HG03521 (cell line): Measurements from ENCODE around the gene NEMF.
"Not testable (repeated sequence)": the region's sequence is repeated elsewhere in the genome, so short reads cannot be mapped to it uniquely, and the experiment has no call there.

Source experiments
- ATAC-seq: cut with Tn5 transposase; IDR thresholded peaks from one replicate; pipeline ENCODE4 v1.9.1; 2021; ENCODE audit warnings: mild to moderate bottlenecking, moderate library complexity; ENCODE audit not compliant: unreplicated experiment

NEMF gene

GRCh38 chr14:49761839-49762551 lies 90.6 kb downstream of the NEMF start:
- ATAC-seq: no peak

DNA sequence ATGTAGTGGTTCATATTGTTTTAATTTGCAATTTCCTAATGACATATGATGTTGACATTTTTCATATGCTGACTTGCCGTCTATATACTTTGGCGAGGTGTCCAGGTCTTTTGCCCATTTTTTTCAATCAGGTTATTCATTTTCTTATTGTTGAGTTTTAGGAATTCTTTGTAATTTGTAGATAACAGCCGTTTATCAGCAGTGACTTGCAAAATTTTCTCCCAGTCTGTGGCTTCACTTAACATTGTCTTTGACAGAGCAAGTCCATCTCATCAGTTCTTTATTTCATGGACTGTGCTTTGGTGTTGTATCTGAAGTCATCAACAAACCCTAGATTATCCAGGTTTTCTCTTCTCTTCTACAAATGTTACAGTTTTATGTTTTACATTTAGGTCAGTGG lies 97.2 kb downstream of the NEMF start:
- no peak for ATAC-seq

GRCh38 chr14:49754570-49755097 lies 98.0 kb downstream of the NEMF start:
- no peak for ATAC-seq

GRCh38 chr14:49746476-49746875 lies 106.1 kb downstream of the NEMF start:
- ATAC-seq: not testable (repeated sequence)

- ATAC-seq: no peak
Observed at GRCh38 chr14:49745191-49745590, 107.4 kb downstream of the NEMF start.

GRCh38 chr14:49735669-49736068 lies 116.9 kb downstream of the NEMF start:
- ATAC-seq: not testable (repeated sequence)

DNA sequence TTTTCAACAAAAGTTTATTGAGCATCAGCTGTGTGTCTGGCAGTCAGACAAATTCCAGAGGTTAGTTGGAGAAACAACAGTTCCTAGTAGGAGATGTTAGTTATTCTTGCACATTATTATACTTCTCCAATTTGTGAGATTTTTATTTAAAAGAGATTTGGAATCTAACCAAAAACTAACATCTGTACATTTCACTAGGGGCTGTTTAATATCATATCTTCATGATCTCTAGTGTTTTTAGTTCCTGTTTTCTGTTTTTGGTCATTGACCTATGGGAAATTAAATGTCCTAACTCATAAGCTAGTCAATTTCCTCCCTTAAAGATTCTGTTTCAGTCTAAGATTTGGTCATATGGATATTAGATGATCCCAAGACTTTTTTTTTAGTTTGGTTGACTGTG lies 118.8 kb downstream of the NEMF start:
- ATAC-seq: no peak

DNA sequence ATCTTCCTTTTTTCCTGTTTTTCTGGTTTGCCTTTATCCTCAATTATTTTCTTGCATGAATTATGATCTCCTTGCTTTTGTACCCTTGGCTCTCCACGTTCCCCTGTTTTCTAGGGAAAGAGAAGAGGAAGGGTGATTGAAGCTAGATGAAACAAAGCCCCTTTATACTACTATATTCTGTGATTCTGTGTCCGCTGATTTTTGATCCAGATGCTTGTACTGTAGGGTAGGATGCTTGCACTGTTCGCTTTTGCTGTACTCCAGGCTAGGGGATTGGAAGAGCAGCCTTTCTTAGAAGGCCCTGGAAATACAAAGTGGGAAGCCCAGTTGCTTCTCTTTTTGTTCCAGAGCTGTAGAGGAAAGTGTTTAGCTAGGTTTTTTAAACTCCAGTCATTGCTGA lies 119.7 kb downstream of the NEMF start:
- no peak for ATAC-seq
